NCI-H2029 (cell line): ENCODE measurements around the gene C2CD4B.

Experiments
- DNase-seq: peaks from one replicate; lab custom pipeline; 2025; lab: John Stamatoyannopoulos, UW

Gene C2CD4B

GRCh38 chr15:62119227-62119864 is 45.7 kb downstream of the C2CD4B start:
- peak; percentile 10 for DNase-seq

GRCh38 chr15:62118520-62119226 is 46.4 kb downstream of the C2CD4B start:
- DNase-seq, result no peak

- DNase-seq, result no peak
These were observed 49.2 kb downstream of the C2CD4B start for GRCh38 chr15:62115847-62116246.
